Skeletal muscle cell (primary cell): Measurements from ENCODE around the gene INPP5K.
"Not testable (repeated sequence)": the region's sequence is repeated elsewhere in the genome, so short reads cannot be mapped to it uniquely, and the experiment has no call there.

ENCODE experiments used
- DNase-seq: peaks from one replicate; pipeline ENCODE4 v3.0.0-alpha.2; 2010; ENCODE audit warnings: low read depth
- H3K4me3 ChIP-seq: 2 replicates; pipeline ENCODE4 v1.5.1; 2011; ENCODE audit warnings: low read depth, mild to moderate bottlenecking, control low read depth, low read length, moderate library complexity

INPP5K gene

GRCh38 chr17:1471911-1472821 lies 44.2 kb downstream of the INPP5K start:
- no peak overlapping the region for H3K4me3 ChIP-seq
- no peak for DNase-seq

- no peak overlapping the region for H3K4me3 ChIP-seq
- DNase-seq, result no peak
Observed at GRCh38 chr17:1471490-1471889, 44.9 kb downstream of the INPP5K start.

GRCh38 chr17:1470755-1471462 lies 45.5 kb downstream of the INPP5K start:
- H3K4me3 ChIP-seq, result no peak overlapping the region
- no peak for DNase-seq

GRCh38 chr17:1470071-1470754 lies 46.2 kb downstream of the INPP5K start:
- DNase-seq, result no peak
- no peak overlapping the region for H3K4me3 ChIP-seq

- no peak for DNase-seq
- no peak overlapping the region for H3K4me3 ChIP-seq
Observed at GRCh38 chr17:1469231-1469852, 47.1 kb downstream of the INPP5K start.

GRCh38 chr17:1467898-1468492 lies 48.4 kb downstream of the INPP5K start:
- no peak overlapping the region for H3K4me3 ChIP-seq
- no peak for DNase-seq

GRCh38 chr17:1467258-1467657 lies 49.2 kb downstream of the INPP5K start:
- H3K4me3 ChIP-seq, result no peak overlapping the region
- no peak for DNase-seq

- no peak for DNase-seq
- H3K4me3 ChIP-seq, result no peak overlapping the region
Observed at GRCh38 chr17:1464186-1464585, 52.2 kb downstream of the INPP5K start.

- no peak for DNase-seq
- no peak overlapping the region for H3K4me3 ChIP-seq
Observed at GRCh38 chr17:1462164-1463112, 54.0 kb downstream of the INPP5K start.

- no peak overlapping the region for H3K4me3 ChIP-seq
- DNase-seq, result no peak
Observed at GRCh38 chr17:1461198-1461944, 55.0 kb downstream of the INPP5K start.

GRCh38 chr17:1460233-1460632 lies 56.2 kb downstream of the INPP5K start:
- H3K4me3 ChIP-seq, result no peak overlapping the region
- no peak for DNase-seq

- peak within 1 kb of the TSS; percentile 95 for H3K4me3 ChIP-seq
- DNase-seq, result peak; percentile 77
Observed at GRCh38 chr17:1455797-1456599, 60.4 kb downstream of the INPP5K start, which contains the start of gene CRK. CRK (minus strand) TSS chr17:1456232; CDS start chr17:1456117, 115 bp downstream.

- H3K4me3 ChIP-seq, result peak overlapping the region; percentile 95
Observed at GRCh38 chr17:1455291-1455796, 61.1 kb downstream of the INPP5K start.

GRCh38 chr17:1454541-1454940 lies 61.9 kb downstream of the INPP5K start:
- peak overlapping the region; percentile 95 for H3K4me3 ChIP-seq
- no peak for DNase-seq

More at GRCh38 chr17:1455291-1455796, 61.1 kb downstream of the INPP5K start:
- DNase-seq, result no peak

- not testable (repeated sequence) for H3K4me3 ChIP-seq, DNase-seq
Observed at GRCh38 chr17:1453694-1454093, 62.7 kb downstream of the INPP5K start.

- no peak overlapping the region for H3K4me3 ChIP-seq
- DNase-seq, result no peak
Observed at GRCh38 chr17:1452836-1453235, 63.6 kb downstream of the INPP5K start.
